NCI-H2196 treated with DMSO at 0.1 percent for 48 hours (cell line): Measurements from ENCODE around the gene KLF12.
A peak's percentile ranks its signal among the peaks of the same experiment; 100 is the strongest.

Experiments
- DNase-seq: peaks from one replicate; lab custom pipeline; 2025; ENCODE audit not compliant: unreplicated experiment; lab: John Stamatoyannopoulos, UW

Gene KLF12

GRCh38 chr13:74135326-74136083, 1.3 kb upstream of the KLF12 start:
- peak; percentile 9 for DNase-seq

- peak; percentile 7 for DNase-seq
Measured at GRCh38 chr13:74134777-74135325, 647 bp upstream of the KLF12 start.

DNA sequence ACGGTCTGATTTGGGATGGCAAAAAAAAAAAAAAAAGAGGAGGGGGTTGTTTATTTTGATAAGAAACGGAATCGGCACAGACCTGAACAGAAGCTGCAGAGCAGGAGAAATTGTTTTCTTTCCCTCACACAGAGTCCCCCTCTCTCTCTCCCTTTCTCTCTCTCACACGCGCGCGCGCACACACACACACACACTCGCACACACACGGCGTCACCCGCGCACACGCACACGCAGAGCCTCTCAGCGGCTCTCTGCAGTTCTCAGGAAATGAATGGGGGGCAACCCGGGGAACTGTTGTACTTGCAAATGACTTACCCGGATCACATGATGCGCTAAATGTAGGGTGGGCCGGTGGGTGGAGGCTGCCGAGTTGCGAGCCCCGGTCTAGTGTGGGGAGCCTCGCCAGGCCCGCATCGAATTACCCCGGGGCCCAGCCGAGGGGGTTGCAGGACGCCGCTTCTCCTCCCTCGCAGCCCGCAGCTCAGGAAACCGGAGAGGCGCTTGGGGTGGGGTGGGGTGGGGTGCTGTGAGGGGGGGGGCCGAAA, 475 bp downstream of the KLF12 start:
- DNase-seq = peak; percentile 2

DNA sequence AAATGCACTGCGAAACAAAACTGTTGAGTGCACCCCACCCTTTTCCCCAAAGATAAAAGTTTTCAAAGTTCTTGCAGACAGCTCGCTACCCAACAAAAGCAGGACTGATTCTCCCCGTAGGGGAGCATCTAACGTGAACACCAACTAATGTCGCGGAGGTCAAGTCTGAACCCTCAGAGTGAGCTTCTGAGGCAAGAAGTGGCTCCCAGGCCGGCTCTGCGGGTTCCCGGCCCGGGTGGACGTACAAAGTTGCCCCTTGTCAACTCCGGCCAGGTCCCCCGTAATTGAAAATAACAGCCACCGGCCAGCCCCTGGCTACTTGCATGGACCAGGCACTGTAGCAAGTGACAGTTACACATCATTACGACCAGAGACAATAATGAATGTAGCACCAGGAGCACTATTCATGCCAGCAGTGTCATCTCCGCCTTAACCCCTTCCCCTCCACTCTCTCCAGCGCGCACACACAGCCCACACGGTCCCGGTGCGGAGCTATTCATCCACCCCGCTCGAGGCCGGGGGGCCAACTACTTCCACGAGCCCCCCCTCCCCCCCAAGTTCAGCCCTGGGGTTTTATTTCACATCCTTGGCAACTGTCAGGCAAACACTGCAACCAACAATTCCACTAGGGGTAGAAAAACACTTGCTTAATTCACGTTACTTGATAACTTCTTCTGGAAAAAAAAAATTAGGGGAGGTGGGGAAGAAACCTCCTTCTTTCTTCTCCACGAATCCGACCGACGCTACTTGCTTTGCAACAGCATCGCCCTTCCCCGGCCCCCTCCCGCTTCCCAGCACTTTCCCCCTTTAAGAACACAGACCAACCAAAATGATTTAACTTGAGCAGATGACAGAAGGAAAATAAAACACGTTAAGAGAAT, 1.2 kb downstream of the KLF12 start:
- no peak for DNase-seq

- no peak for DNase-seq
Measured at GRCh38 chr13:74132152-74132775, 1.9 kb downstream of the KLF12 start.

- DNase-seq = no peak
Measured at GRCh38 chr13:74131227-74131626, 3.0 kb downstream of the KLF12 start.

GRCh38 chr13:74129500-74130191, 4.6 kb downstream of the KLF12 start:
- DNase-seq = no peak

DNA sequence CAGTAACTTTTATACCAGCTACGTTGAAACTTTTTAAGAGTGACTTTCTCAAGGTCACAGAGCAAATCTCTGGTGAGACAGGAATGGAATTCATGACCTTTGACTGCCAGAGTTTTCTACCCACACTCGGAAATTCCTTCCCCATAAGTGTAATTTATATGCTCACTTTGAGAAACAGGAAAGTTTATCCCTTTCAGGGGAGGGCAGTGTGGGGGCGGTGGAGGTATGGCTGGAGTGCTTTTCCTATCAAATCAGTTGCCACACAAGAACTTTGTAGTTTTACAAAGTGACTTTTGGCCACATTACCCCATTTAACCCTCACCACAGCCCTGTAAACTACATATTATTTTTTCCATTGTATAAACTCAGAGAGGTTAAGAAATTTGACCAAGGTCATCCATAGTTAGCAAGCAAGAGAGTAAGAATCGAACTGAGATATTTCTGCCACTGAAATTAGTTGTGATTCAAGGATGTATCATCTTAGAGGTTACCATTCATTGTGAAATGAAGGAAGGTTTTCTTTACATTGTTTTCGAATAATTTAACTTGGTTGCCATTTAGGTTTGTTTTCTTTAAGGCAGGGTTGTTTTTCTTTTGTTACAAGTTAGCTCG, 5.9 kb downstream of the KLF12 start:
- DNase-seq = no peak

DNA sequence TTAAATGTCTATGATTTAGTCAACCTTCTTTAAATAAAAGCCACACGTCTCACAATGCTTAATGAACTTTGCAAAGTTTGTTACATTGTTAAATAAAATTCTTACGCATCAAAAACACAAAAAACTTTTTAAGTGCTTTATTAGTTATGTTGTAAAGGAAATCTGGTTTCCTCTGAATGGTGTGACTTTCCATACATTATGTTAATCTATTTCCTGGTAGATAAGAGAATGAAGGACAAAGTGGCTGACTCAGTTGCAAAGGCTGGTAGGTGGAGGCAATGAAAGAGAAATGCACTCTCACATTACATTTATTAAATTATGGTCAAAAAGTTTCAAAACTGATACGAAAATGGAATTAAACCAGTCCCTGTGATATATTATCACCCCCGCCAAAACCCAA, 15.9 kb downstream of the KLF12 start:
- no peak for DNase-seq

DNA sequence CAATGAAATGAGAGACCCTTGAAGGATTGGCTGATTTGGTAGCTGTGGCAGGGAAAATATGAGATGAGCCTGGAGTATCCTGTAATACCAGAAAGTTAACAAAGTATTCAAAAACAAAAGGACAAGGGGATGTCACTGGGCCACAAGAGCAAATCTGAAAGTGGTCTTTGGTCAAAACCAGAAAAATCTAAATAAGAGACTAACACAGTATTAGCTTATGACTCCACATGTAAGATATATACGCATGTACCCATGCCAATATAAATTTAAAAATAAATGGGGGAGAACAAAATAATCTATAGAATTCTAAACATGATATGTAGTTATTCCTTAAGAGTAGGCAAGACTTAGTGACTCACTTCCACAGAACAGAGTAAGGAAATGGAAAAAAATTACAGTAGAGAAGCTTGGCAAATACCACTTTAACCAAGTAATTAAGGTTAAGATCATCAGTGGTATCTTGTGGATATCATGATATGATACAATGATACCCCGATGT, 16.9 kb downstream of the KLF12 start:
- DNase-seq = no peak

- no peak for DNase-seq
Measured at GRCh38 chr13:74115133-74115532, 19.1 kb downstream of the KLF12 start.

GRCh38 chr13:74114641-74115040, 19.6 kb downstream of the KLF12 start:
- no peak for DNase-seq

DNA sequence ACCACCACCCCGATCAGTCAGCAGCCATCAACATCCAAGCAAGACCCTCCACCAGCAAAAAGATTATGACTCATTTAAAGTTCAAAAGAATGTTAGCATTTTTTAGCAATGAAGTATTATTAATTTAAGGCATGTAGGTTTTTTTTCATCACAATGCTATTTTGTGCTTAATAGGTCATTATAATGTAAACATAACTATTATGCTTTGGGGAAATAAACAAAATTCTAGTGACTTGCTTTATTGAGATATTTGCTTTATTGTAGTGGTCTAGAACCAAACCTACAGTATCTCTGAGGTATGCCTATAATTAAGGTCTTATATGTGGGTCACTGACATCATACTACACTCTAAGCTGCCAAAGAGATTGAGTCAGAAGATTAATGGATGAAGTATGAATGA, 20.0 kb downstream of the KLF12 start:
- no peak for DNase-seq

- no peak for DNase-seq
Measured at GRCh38 chr13:74111901-74112824, 22.0 kb downstream of the KLF12 start.

GRCh38 chr13:74111399-74111798, 22.8 kb downstream of the KLF12 start:
- no peak for DNase-seq

DNA sequence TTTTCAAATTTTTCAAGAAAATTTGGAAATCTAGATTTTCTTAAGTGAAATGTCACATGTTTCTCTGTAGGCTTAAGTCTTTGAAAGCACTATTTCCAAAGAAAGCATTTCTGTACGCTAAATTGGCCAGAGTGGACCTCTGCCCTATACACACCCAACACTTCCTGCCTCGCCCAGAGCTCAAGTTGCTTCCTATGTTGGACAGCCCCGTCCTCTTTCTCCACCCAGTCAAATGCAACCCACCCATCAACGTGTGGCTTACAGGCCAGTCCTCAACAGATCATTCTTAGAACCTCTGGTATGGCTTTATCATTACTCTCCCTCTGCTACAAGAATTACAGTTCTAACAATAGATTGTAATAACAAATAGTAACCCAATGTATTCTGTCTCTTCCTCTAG, 24.2 kb downstream of the KLF12 start:
- no peak for DNase-seq

GRCh38 chr13:74107598-74107997, 26.6 kb downstream of the KLF12 start:
- DNase-seq = no peak

- no peak for DNase-seq
Measured at GRCh38 chr13:74105871-74106270, 28.3 kb downstream of the KLF12 start.
